Adrenal gland (tissue), 12 donors: ENCODE results near the gene ACR. TPM values are rescaled to one million over a fixed set of nuclear protein-coding genes. Genes with fewer than 3 reads are reported as not detected.

Experiments used
- DNase-seq, 7 donors: peaks; one replicate each; pipeline ENCODE4 v3.0.0-alpha.2; 2019 to 2020
- H3K27ac ChIP-seq, 5 donors: fragments of 200-600 bp; sonication (generic) in 4 of 5; 1 replicate in 3 of 5; 2 replicates in 2 of 5; pipeline versions ENCODE4 v1.5.1 to v1.8.0; 2016 to 2020; ENCODE audit warnings: mild to moderate bottlenecking in 1 of 5
- H3K27me3 ChIP-seq: fragments of 200-600 bp; 2 replicates; pipeline ENCODE4 v1.8.0; 2021
- H3K36me3 ChIP-seq, 2 donors: fragments of 200-600 bp; replicated peaks in 1 of 2; 1 replicate in 1 of 2; 2 replicates in 1 of 2; pipeline versions ENCODE4 v1.5.1 to v1.8.0; 2018 to 2022
- H3K4me1 ChIP-seq, 2 donors: fragments of 200-600 bp; replicated peaks in 1 of 2; 1 replicate in 1 of 2; 2 replicates in 1 of 2; pipeline versions ENCODE4 v1.5.1 to v1.8.0; 2018 to 2021
- H3K4me3 ChIP-seq, 4 donors: fragments of 200-600 bp; sonication (generic) in 3 of 4; one replicate each; pipeline ENCODE4 v1.5.1; 2016 to 2018
- H3K9me3 ChIP-seq, 3 donors: fragments of 200-600 bp; sonication (generic) in 1 of 3; replicated peaks in 1 of 3; 1 replicate in 2 of 3; 2 replicates in 1 of 3; pipeline versions ENCODE4 v1.5.1 to v1.8.0; 2016 to 2021
- POLR2A ChIP-seq, 2 donors: fragments of 450-650 bp; IDR thresholded peaks; one replicate each; pipeline ENCODE4 v1.6.1; 2017; ENCODE audit warnings: antibody characterized with exemption in 2 of 2, mild to moderate bottlenecking in 2 of 2, moderate library complexity in 1 of 2
- whole genome bisulfite sequencing, 4 donors: extraction: QIAGEN DNeasy Blood & Tissue Kit in 2 of 4; methylation state at CpG; one replicate each; pipeline versions ENCODE4 v1.1.5 to v1.1.7; 2013 to 2017; 5-methylcytosine and 5-hydroxymethylcytosine counted together
- intact Hi-C, 2 donors: fragments of 100-400 bp; cut with DNase I; formaldehyde crosslinking; loops; one replicate each; pipeline versions ENCODE4 v1.14.1 to v1.15.0; 2022 to 2023
- polyA plus RNA-seq, 3 donors: library from polyadenylated mRNA; stranded (reverse); fragments of 200-250 nt in 2 of 3; fragments of 350-450 nt in 1 of 3; fragmentation: Illumina TruSeq in 1 of 3; extraction: RNeasy Lipid Tissue Mini Kit (QIAGEN cat#74804) in 1 of 3; gene quantifications; one replicate each; pipeline ENCODE4 v1.2.3, GENCODE V29; 2013 to 2014
- total RNA-seq, 9 donors: library from RNA; depleted of rRNA in 4 of 9; stranded (reverse); fragments of >200 nt in 4 of 9; fragments of 120-200 nt in 1 of 9; fragmentation: NEBNext Ultra II Directional in 1 of 9; extraction: Animal tissue kit (Norgen Biotek cat#: 25700) in 1 of 9; gene quantifications; one replicate each; pipeline versions ENCODE4 v1.1.0 to v1.2.4, GENCODE V29; 2013 to 2023
- TF ChIP-seq, protein P1 (sequence below), 6 experiments: fragments of 450-650 bp in 4 of 6; fragments of 200-600 bp in 2 of 6; sonication (generic) in 1 of 6; IDR thresholded peaks; 1 replicate in 5 of 6; 2 replicates in 1 of 6; pipeline versions ENCODE4 v1.5.1 to v1.8.0; 2016 to 2021; ENCODE audit warnings: antibody characterized with exemption in 6 of 6, mild to moderate bottlenecking in 2 of 6, moderate library complexity in 1 of 6
- donor health status: healthy with polysubstance abuse.
- donor health status: Bipolar disorder and iron deficiency.
- donor health status: DM: yes; HTN: yes; CAD: no.
- donor health status: DM: no; HTN: no; CAD: no.
- donor health status: DM: no; HTN: no; CAD: no.
- donor health status: DM: yes; HTN: yes; CAD: no.

ACR gene
- total and polyA plus RNA-seq, 12 donors = 0.13 to 1.5 (median 0.53) TPM; not detected in 4

DNA sequence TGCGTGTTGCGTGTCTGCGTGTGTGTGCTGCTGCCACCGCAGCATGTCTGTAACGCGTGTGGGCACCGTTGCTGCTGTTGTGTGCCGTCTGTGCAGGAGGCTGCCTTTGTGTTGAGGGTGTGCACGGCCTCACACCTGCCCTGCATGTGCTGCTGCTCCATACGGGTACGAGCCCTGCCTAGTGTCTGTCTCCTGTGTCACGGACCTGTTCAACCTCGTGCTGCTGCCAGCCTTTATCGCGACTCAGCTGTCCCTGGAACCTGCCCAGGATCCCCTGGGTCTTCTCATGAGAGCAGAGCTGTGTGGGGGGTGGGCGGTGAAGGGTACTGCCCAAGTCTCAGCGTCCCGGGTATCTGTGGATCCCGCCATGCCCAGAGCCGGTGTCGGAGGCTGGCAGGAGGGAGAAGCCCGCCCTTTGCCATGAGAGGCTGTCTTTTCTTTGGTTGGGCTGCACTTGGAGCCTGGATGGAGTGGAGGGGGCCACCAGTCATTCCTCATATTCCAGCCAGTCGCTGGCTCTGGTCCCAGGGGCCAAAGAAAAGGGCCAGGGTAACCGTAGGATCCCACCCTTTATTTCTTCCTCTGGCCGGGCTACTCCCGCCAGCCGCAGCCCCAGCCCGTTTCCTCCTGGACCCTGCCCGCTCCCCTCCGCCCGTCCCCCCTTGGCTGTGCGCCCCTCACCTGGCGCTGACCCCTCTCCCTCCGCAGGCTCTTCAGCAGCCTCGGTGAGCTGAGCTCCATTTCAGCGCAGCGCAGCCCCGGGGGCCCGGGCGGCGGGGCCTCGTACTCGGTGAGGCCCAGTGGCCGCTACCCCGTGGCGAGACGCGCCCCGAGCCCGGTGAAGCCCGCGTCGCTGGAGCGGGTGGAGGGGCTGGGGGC lies 7.8 kb upstream of the ACR start:
- H3K27me3 ChIP-seq = peaks cover 16% of the 10 kb centered on the region
- H3K4me3 ChIP-seq = no peak overlapping the region
- H3K4me1 ChIP-seq = no peaks in the 10 kb centered on the region
- no peak for TF ChIP-seq POLR2A (IDR thresholded peaks at IDR 0.05)
- TF ChIP-seq, protein P1, sequence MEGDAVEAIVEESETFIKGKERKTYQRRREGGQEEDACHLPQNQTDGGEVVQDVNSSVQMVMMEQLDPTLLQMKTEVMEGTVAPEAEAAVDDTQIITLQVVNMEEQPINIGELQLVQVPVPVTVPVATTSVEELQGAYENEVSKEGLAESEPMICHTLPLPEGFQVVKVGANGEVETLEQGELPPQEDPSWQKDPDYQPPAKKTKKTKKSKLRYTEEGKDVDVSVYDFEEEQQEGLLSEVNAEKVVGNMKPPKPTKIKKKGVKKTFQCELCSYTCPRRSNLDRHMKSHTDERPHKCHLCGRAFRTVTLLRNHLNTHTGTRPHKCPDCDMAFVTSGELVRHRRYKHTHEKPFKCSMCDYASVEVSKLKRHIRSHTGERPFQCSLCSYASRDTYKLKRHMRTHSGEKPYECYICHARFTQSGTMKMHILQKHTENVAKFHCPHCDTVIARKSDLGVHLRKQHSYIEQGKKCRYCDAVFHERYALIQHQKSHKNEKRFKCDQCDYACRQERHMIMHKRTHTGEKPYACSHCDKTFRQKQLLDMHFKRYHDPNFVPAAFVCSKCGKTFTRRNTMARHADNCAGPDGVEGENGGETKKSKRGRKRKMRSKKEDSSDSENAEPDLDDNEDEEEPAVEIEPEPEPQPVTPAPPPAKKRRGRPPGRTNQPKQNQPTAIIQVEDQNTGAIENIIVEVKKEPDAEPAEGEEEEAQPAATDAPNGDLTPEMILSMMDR (IDR thresholded peaks at IDR 0.05) = no peak
- no peaks in the 10 kb centered on the region for H3K9me3 ChIP-seq
- intact Hi-C loops = no loop called here
- 51 to 67% (median 55%) methylated on average over 13 to 54 of the region's 54 CpGs for WGBS, 4 donors
- DNase-seq = peak in 4 of 7 donors; percentile 6 to 15 (median 13)
- no peak overlapping the region for H3K27ac ChIP-seq
- no peaks in the 10 kb centered on the region for H3K36me3 ChIP-seq

DNA sequence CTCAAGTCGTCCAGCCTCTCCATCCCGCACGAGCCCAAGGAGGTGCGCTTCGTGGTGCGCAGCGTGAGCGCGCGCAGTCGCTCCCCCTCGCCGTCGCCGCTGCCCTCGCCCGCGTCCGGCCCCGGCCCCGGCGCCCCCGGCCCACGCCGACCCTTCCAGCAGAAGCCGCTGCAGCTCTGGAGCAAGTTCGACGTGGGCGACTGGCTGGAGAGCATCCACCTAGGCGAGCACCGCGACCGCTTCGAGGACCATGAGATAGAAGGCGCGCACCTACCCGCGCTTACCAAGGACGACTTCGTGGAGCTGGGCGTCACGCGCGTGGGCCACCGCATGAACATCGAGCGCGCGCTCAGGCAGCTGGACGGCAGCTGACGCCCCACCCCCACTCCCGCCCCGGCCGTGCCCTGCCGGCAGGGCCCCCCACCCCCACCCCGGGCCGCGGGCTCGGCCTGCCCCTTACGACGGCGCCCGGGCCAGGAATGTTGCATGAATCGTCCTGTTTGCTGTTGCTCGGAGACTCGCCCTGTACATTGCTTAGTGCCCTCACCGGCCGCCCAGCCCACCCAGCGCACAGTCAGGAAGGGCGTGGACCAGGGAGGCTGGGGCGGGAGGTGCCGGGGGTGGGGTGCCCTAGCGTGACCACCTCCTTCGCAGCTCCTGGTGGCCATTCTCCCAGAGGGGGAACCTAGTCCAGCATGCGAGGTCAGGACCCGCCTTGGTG lies 6.9 kb upstream of the ACR start:
- Histone ChIP-seq H3K27me3 (peaks cover 16% of the 10 kb centered on the region), H3K4me1 (no peaks in the 10 kb centered on the region), H3K9me3 (no peaks in the 10 kb centered on the region), H3K27ac (no peak overlapping the region), H3K36me3 (no peaks in the 10 kb centered on the region), H3K4me3 (no peak overlapping the region)
- TF ChIP-seq, protein P1 (IDR thresholded peaks at IDR 0.05) = no peak
- no peak for TF ChIP-seq POLR2A (IDR thresholded peaks at IDR 0.05)
- intact Hi-C loops = no loop called here
- 33 to 60% (median 47%) methylated on average over 28 to 76 of the region's 76 CpGs for WGBS, 4 donors
- peak in 4 of 7 donors; percentile 5 to 21 (median 13) for DNase-seq

DNA sequence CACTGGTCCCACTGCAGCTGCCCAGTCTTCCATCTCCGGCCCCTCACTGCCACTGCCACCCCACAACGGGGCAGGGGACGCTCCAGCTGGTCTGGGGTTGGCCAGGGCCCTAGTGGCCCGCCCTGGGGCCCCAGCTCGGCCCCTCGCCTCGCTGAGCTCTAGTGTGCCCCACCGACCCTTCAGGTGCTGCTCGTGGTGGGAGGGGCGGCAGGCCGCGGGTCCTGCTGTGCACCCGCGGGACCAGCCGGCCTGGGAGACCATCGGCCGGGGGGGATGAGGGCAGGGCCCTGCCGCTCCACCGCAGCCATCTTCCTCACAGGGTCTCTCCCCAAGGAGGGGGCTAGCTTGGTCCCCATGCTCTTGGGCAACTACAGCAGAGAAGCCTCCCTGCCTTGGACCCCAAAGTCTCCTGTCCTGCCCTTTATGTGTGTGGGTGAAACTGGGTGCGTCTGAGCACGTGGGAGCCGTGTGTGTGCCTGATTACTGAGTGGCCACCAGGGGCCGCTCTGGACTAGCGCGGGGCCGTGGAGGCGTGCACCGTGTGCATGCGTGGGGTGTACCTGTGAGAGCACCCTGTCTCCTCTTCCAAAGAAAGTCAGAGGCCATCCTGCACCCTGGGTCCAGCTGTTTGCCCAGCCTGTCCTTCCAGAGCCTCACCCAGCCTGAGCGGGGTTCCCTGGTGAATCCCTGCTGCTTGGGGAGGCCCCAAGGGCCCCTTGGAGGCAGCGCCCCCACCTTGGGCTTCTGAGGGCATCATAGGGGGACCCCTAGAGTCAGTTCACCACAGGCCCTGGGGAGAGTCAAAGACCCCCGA lies 6.0 kb upstream of the ACR start:
- intact Hi-C loops = no loop called here
- Histone ChIP-seq H3K4me1 (no peaks in the 10 kb centered on the region), H3K9me3 (no peaks in the 10 kb centered on the region), H3K27me3 (peaks cover 16% of the 10 kb centered on the region), H3K4me3 (no peak overlapping the region), H3K36me3 (no peaks in the 10 kb centered on the region), H3K27ac (no peak overlapping the region)
- DNase-seq = peak in 6 of 7 donors; percentile 16 to 52 (median 34)
- TF ChIP-seq POLR2A (IDR thresholded peaks at IDR 0.05) = no peak
- TF ChIP-seq, protein P1 (IDR thresholded peaks at IDR 0.05) = peak; percentile 49 to 81 (median 66)
- WGBS, 4 donors = 29 to 63% (median 37%) methylated on average over 5 to 32 of the region's 32 CpGs
